HG03097 (cell line): ENCODE data around the gene PEDS1.
A peak's percentile ranks its signal among the peaks of the same experiment; 100 is the strongest.
"Not testable (repeated sequence)": the region's sequence is repeated elsewhere in the genome, so short reads cannot be mapped to it uniquely, and the experiment has no call there.

Experiments
- ATAC-seq: cut with Tn5 transposase; IDR thresholded peaks from one replicate; pipeline ENCODE4 v1.9.1; 2021; ENCODE audit not compliant: unreplicated experiment, low FRiP score

The PEDS1 gene

DNA sequence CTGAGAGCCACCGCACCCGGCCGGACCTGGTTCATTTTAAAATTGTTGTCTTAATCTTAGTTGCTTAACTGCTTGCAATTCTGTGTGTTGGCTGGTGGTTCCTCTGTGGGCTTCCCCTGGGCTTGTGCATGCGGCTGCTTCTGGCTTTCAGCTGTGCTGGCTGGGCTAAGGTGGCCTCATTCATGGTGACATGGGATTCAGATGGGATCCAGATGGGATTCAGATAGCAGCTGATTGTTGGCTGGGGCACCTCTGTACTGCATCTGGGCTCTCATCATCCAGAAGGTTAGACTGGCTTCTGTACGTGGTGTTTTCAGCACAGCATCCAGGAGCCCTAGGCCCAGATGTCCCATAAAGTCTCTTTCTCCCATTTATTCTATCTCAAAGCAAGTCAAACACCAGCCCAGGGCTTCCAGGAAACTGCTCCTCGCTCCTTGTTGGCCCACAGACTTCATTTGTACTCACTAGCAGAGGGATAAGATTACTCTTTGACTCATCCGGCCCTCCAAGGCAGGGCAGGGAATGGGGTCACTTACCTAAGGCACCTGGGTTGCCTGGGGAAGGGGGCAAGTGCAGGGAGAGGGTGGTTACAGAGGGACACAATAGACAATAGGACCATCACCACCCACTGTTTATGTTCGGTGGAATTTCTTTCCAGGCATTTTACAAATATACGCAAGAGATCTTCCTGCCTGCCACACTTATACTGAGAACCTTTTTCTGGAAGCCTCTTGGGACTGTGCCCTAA, 10.2 kb upstream of the PEDS1 start:
- no peak for ATAC-seq

DNA sequence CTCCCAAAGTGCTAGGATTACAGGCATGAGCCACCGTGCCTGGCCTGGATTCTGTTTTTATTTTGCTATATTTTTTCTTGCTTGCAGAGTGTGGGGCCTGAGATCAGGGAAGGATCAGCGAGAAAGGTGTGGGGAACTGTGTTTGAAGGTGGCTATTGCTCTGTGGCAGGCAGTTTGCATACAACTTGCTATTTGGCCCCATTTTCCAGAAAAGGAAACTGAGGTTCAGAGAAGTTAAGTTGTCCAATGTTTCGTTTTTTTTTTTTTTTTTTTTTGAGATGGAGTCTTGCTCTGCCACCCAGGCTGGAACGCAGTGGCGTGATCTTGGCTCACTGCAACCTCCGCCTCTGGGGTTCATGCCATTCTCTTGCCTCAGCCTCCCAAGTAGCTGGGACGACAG, 8.0 kb upstream of the PEDS1 start:
- ATAC-seq = not testable (repeated sequence)

DNA sequence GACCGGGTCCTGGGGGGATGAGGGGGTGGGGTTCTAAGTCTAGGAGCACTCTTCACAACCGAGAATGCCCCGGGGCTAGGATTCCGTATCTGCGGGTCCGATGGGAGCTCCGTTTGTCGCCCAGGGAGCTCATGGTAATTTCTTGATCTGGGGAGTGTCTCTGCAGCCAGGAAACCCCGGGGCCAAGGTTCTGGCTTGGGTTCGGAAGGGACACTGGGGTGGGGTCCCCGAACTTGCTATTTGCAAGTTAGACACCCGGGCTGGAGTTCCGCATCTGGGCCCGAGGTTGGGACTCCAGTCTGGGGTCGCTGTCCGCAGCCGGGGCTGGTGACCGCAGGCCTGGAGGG, 397 bp downstream of the PEDS1 start:
- no peak for ATAC-seq

DNA sequence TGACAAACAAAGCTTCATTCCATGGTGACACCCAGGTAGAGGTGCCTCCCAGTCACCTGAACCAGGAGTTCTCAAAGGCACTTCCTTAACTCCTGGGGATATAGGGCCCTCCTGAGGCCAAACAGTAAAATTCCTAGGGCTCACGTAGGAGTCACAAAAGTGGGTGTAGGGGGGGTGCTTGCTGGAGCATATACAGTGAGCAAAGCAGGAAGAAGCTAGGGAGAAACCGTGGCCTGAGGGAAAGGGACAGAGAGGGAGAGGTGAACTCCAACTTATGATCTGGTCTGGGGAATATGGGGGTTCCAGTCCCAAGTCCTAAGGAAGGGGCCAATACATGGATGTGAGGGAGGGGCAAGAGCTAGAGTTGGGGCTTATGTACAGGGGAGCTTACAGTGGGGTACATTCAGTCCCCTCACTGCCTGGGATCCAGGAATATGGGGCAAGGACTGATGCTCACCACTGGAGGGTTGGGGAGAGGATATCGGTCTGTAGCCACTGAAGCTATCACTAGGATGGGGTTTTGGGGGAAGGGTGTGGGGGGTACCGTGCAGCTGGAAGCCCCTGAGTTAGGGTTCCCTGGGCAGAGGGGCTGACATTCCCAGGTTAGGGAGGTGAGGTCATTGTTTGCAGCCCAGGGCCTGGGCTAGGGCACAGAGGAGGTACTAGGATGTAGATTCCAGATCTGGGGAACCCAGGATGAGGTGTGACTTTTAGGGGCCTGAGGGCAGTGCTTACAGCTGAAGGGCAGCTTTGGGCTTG, 950 bp downstream of the PEDS1 start:
- no peak for ATAC-seq

DNA sequence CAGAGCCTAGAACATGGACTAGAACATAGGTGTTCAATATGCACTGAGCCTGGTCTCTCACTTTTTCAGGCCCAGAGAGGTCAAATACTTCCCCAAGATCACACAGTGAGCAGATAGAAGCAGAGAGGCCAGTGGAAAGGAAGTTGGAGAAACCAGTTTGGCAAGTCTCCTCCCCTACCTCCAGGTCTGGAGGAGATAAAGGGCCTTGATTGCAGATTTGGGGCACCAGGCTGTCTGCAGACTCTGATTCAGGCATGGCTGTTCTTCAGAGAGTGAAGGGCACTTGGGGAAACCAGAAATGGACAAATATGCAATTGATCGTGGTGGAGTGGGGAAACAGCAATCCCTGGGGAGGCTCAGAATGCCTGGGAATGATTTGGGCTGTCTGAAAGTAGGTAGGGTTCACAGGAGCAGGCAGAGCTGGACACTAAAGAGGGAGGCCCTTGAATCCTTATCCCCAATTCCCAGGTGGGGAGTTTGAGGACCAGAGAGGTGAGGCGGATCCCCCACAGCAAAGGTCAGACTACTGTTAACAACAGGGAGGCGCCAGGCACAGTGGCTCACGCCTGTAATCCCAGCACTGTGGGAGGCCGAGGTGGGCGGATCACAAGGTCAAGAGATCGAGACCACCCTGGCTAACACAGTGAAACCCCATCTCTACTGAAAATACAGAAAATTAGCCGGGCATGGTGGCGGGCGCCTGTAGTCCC, 2.3 kb downstream of the PEDS1 start:
- ATAC-seq = no peak

DNA sequence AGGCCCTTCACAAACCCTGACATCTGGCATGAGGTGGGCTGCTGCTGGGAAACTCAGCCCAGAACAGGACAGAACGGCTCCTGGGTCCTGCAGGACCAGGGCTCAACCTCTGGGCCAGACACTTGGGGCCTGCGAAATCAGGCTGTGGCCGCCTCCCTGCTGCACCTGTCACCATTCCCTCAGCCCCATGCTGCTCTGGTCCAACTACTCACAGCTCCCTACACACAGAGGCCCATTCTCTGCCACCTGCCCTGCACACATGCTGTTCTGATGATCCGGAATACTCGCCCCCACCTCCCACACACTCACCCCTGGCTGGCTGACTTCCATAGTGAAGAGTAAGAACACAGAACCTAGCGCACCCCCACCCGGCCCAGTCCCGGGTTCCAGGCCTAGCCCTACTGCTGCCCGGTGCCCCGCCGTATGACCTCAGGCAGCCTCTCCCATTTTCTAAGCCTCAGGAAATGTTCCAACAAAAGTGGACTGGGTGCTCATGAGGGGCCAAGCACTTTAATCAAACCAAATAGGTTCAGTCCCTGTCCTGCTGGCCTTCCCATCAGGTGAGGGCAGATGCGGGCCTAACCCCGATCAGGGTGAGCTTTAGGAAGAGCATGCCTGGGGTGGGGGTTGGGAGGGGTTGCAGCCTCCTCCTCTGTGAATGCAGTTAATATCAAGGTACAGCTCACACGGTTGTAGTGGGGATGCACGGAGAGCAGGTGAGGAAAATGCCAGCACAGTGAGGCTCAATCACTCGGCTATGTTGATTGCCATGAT, 3.9 kb downstream of the PEDS1 start:
- no peak for ATAC-seq

DNA sequence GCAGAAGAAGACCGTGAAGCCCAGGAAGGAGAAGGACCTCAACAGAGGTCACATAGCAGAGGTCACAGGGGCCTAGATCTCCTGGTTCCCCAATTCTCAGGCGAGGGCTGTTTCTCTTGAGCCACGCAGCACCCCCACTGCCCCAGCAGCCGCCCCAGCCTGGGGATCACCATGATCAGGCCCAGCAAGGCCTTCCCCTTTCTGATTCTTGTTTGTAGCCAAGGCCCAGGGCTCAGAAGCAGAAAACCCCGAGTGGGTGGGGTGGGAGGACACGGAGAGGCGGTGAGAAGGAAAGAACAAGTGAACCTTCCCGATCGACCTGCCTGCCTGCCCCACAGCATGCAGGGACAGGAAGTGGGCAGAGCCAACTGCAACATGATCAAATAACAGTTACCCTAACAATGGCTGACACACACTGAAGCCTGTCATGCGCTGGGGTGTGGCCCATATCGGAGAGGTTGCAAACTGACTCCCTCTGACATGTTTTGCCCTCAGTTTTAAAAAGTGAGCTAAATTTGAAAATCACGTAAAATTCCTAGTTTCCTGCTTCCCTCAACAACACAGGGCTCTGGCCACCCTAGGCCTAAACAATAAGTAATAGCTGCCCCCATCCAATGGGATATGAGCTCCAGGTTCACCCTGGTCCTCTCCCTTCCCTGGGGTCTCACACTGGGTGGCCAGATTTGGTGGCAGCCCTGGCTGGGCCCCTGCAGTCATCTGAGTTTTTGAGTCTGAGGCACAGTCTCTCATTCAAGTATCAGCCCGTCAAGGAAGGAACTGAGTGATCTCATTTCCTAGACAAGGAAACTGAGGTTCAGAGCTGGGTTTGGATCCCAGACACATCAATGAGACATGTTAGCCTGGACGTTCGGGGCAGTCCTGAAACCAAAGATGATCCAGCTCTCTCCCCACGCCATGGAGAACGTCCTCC, 6.5 kb downstream of the PEDS1 start:
- peak; percentile 44 for ATAC-seq

DNA sequence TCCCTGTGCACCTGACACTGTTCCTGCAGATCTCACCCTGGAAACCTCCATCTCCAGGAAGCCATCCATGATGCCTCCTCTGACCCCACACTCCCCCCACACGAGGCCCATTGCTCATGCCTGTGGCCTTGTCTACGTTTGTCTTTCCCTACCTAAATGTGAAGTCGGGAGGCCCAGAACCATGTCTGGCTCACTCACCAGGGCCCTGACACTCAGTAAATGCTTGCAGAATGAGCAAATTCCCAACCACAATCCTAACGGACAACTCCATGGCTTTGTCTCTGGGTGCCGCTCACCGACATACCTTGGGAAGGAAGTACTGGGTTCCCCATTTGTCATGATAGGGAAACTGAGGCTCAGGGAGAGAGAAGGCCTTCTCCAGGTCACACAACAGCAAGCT, 7.3 kb downstream of the PEDS1 start:
- ATAC-seq = no peak

DNA sequence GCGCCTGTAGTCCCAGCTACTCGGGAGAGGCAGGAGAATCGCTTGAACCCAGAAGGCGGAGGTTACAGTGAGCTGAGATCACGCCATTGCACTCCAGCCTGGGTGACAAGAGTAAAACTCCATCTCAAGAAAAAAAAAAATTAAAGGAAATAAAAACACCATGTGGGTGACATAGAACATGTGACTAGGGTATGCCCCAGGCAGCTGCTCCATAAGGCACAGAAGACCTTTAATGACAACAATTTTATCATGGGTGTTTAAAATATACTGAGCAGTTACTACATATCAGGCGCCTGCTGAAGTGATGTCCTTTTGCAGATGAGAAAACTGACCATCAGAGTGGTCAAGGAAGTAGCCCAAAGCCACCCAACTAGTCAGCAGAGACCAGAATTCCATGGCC, 8.0 kb downstream of the PEDS1 start:
- ATAC-seq = no peak

DNA sequence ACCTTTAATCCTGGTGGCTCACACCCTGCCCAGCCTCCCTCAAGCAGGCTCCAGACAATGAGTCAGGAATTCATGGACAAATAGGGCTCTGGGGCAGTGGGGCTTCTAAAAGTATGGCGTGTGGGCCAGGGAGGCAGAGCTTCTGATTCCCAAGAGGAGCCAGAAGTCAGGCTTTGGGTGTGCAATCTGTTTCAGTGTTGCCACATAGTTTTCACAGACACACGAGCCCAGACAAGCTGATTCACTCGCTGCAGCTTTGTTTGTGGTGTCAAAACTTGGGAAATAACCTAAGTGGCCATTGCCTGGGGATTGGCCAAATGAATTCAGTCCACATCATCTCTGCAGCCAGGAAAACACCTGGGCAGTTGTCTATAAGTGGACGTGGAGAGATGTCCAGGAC, 9.2 kb downstream of the PEDS1 start:
- ATAC-seq = no peak

DNA sequence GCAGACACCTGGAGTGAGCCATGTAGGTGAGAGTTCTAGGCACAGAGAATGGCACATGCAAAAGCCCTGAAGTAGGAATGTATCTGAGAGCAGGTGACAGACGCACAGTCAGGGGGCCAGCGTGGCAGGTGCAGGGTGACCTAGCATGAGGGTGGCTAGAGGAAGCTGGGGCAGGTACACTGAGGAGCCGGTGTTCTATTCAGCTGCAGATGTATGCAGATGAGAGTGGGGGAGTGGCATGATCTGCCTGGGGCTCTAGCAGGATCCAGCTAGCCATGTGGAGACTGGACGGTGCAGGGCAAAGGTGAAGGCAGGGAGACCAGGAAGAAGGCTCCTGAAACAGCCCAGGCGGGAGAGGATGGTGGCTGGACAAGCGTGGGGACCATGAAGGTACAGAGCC, 10.7 kb downstream of the PEDS1 start:
- ATAC-seq = no peak

DNA sequence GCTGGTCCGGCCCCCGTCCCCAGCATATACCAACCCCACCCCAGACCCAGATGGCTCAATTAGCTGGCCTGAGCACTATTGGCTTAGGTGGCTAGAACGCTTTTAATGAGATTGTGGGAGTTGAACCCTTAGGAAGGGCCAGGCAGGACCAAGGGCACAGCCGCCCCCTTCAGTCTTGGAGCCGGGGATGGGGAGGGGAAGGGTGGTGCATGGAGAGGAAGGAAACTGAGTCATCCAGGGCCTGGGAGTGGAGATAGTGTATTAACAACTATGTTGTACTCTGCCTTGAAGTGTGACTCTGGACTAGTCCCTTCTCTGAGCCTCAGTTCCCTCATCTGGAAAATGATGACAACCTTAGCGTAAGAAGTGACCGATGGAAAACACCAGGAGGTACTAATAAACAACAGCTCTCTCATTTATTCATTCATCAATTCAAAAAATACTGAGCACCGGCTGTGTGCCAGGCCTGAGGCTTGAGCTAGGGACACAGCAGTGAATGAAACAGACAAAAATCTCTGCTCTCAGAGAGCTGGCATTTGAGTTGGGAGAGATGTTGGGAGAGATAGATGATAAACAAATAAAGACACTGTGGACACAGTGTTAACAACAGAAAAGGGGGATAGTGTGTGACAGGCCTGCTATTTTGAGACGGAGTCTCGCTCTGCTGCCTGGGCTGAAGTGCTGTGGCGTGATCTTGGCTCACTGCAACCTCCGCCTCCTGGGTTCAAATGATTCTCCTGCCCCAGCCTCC, 11.5 kb downstream of the PEDS1 start:
- no peak for ATAC-seq

DNA sequence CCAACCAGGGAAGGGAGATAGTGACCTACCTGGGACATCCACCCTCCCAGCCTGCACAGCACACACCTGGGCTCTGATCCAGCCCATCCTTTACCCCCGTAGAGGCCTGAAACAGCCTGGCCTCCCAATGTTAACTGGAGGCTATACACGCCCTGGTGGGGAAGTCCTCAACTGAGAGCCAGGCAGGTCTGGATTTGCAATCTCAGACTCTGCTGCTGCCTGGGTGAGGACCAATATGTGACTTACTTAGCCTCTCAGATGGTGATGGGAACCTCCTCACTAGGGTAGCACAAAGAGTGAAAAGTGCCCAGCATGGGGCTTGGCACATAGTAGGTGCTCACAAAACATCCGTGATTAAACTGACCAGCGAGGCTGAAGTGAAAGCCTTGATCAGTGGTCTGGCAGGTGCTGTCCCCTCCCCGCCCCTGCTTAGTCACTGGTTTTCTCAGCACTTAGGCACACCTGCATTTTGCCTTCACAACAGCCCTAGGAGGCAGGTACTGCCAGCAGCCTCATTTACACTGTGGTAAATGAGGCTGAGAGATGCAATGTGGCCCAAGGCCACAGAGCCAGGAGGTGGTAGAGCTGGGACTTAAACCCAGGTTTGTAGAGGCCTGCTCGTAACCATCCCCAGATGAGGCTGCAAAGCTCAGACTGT, 12.4 kb downstream of the PEDS1 start:
- no peak for ATAC-seq

DNA sequence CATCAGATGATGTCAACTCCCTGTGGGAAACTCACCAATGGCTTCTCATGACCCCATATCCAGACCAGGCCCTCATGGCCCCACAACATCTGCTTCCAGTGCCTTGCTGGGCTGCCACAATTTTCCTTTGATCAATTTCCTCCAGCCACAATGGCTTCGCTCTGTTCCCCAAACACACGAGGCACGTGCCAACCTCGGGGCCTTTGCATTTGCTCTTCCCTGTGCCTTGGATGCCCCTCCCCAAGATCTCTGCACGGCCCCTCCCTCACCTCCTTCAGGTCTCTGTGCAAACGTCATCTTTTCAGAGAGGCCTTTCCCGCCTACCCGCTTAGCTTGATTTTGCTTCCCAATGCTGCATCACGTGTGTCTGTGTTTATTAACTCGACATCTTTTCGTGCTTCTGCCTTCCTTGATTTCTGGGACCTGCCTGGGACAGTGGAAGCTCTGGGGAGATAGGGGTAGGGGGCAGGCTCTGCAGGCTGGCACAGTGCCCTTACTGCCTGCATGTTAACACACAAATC, 13.1 kb downstream of the PEDS1 start:
- ATAC-seq = no peak

DNA sequence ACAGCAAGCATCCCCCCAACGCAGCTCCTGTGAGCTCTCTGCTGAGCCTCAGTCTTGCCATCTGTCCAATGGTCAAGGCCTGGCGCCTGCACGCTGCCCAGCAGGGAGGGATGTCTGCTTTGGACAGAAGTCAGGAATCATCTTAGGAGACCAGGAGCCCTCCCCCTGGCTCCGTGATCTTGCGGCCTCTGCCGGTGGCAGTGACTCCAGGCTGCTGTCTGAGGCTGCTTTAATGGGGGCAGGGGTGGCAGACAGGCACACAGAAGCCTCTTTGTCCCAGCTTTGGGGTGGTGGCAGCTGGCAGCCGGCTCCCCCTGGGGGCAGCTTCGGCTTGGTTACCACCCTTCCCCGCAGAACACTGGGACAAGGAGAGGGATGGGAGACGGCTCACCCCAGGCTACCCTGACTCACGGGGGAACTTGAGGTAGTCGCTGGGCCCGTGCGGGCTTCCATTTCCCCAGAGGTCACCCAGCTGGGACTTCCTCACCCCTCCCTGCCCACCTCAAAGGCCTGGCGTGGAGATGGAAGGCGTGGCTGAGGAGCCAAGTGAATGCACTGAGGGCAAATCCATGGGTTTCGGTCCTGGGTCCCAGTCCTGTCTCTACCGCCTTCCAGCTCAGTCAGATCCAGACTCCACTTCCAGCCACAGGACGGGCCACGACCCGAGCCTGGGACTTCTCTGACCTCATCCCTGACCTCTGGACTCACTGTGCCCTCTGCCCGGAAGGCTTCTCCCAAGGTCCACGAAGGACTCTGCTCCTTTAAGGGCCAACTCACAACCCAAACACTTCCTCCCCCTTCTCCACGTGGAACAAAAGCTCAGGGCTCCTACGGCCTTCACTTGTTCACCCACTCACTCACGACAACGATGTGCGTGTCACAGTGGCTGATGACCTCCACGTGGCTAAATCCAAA, 14.8 kb downstream of the PEDS1 start:
- ATAC-seq = no peak

DNA sequence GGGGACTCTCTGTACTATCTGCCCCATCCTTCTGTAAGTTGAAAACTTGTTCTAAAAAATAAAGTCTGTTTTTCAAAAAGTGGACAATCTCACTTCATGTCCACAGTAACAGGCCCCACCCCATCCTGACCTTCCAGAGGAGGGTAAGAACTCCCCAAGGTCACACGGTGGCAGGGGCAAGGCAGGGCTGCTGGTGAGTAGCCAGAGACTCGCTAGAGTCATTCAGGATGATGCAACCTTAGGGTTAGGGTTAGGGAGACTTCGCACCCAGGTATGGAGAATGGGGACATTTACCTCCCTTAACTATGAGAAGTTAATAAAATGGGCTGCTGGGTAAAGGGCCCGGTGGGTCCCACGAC, 15.4 kb downstream of the PEDS1 start:
- ATAC-seq = no peak

DNA sequence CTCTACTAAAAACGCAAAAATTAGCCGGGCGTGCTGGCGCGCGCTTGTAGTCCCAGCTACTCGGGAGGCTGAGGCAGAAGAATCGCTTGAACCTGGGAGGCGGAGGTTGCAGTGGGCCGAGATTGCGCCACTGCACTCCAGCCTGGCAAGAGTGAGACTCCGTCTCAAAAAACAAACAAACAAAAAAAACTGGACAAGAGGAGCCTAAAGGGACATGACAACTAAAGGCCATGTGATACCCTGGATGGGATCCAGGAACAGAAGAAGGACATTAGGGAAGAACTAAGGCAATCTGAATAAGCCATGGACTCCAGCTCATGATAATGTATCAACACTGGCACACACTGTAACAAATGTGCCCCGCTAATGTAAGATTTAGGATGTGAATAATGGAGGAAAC, 15.8 kb downstream of the PEDS1 start:
- ATAC-seq = not testable (repeated sequence)
